Islet of Langerhans (tissue), 1 donor: ENCODE data around the gene SIGLEC9.

Experiments used
- FAIRE-seq: peaks from one replicate; lab custom pipeline; 2011; peaks lifted over from hg19 to GRCh38; lab: Jason Lieb, UNC

The SIGLEC9 gene

DNA sequence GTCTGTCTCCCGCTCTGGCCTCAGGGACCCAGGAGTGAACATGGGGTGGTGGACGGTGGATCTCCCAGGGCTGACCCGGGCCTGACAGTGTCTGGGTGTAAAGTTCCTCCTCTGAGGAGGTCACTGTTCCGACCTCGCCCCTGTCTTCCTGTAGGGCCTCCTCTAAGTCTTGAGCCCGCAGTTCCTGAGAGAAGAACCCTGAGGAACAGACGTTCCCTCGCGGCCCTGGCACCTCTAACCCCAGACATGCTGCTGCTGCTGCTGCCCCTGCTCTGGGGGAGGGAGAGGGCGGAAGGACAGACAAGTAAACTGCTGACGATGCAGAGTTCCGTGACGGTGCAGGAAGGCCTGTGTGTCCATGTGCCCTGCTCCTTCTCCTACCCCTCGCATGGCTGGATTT, at the start of gene SIGLEC9:
Gene SIGLEC9, plus strand, starts transcription at position 178 of the 400 bp plus-strand sequence. Its CDS starts 69 bp downstream, at position 247.
- no peak for FAIRE-seq

DNA sequence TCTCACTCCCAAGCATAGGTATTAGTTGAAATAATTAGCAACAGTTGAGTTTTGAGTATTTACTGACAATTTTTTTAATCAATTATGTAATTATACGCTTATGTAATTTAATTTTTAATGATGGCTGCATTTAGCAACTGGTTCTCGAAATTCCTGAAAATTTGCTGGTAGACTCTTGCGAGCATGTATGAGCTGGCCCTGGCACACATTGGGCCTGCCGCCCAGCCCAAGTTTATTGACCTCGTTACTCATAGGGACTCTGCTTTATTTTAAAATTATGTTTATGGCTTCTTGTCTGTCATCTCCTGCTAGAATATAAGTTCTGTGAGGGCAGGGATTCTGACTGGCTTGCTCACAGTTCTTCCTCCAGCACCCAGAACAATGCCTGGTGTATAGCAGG, 48.7 kb upstream of the SIGLEC9 start:
- FAIRE-seq: no peak

DNA sequence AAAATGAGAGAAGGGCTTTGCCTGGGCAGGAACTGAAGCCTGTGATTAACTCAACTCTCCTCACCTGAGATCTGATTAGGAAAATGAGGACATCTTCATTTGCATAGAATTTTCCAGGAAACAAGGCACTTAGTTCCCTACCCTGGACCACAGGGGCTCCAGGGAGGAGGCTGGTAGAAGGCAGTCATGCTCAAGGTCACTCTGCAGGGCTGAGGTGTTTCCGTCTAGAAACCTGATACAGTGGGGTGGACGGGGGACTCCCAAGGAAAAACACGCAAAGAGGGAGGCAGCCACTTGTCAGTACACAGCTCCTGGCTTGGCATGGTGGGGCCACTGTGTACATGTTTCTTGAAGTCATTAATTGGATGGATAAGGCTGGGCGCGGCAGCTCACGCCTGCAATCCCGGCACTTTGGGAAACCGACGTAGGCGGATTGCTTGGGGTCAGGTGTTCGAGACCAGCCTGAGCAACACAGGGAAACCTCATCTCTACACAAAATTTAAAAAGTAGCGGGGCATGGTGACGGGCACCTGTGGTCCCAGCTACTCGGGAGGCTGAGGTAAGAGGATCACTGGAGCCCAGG, 48.0 kb upstream of the SIGLEC9 start:
- no peak for FAIRE-seq

DNA sequence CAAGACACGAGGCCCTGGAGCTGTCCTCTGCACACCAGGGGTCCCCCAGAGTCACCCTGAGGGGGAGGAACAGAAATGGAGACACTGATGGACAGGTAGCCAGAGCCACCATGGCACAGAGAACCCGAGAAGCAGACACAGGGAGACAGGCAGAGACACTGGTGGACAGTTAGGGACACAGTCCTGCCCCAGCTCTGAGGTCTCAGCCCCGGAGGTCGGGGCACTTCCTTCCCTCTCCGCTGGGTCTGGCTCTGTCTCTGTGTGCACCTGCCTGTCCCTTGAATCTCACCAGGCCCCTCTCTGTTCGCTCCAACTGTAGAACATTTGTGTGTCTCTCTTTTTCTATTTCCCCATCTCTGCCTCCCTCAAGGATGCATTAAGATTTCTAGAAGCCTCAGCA, 46.6 kb upstream of the SIGLEC9 start:
- FAIRE-seq: no peak

DNA sequence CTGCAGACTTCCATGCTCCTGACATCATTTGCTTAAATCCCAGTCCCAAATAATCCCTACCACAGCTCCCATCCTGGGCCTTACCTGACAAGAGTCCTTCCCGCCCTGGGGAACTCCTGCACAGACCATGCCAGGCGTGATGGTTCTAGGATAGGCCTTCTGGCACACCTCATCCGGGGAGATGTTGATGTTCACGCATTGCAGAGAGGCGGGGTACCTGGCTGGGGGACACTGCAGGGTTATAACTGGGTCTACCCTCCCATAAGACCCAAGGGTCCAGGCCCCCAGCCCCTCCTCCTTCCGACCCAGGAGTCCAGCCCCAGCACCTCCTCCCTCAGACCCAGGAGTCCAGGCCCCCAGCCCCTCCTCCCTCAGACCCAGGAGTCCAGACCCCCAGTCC, 46.0 kb upstream of the SIGLEC9 start:
- FAIRE-seq: no peak

DNA sequence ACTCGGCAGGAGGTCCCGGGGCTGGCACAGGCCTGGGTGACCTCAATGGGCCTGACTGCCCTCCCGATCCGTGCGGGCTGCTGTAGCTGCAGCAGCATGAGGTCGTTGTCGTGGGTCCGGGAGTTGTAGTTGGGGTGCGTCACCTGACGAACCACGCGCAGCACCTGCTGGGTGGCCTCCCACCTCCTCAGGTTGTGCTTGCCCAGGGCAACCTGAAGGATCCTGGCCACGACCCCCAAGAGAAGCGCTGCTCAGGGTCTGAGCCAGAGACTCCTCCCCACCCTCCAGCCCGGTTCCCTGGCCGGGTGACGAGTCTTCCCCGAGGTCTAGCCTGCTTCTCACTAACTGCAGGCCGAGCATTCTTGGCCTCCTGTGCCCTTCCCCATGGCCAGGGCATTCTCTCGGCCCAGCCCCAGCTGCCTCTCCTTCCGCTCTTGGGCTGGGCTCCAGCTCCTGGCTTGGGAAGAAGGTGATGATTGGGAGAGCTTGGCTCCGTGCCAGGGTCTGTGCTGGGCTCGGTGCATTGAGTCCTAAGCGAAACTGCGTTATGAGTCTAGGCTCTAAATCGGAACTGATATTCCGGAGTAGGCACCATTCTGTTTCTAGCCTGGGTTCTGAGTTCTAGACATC, 45.1 kb upstream of the SIGLEC9 start:
- FAIRE-seq: no peak

DNA sequence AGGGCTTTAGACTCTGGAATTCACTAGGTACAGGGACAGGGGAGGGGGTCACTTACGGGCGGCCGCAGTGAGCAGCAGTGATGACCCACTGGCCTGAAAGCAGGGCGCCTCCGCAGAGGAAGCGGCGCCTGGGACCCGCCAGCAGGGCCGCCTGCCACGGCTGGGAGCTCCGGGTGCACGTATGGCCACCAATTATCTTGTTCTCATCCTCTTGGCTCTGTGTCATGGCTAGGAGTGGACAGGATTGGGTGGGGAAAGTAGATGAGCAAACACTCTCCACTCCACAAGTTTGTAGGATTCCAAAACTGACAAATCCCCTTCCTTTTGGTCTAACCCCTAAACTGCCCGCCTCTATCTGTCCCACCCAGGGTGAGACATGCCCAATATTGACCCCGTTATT, 43.2 kb upstream of the SIGLEC9 start:
- FAIRE-seq: no peak

DNA sequence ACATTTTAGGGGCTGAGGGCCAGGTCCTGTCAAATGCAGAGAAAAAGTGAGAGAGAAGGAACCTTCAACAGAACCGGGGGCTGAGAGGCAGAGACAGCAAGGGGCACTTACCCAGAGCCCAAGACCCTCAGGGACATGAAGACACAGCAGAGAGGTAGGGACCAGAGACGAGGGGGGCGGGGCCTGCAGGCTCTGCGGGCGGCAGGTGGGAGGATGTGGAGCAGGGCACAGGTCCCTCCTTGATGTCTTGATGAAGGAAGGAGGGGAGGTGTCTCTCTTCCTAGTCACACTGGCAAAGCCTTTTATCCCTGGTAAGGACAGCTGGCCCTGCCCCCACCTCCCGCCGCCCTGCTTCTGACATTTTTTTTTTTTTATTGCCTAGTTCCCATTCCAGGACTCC, 42.1 kb upstream of the SIGLEC9 start, which contains the start of gene KLK14:
Gene KLK14, minus strand, starts transcription at position 277 of the 400 bp plus-strand sequence. Its CDS starts 273 bp downstream, at position 4.
- FAIRE-seq: no peak

DNA sequence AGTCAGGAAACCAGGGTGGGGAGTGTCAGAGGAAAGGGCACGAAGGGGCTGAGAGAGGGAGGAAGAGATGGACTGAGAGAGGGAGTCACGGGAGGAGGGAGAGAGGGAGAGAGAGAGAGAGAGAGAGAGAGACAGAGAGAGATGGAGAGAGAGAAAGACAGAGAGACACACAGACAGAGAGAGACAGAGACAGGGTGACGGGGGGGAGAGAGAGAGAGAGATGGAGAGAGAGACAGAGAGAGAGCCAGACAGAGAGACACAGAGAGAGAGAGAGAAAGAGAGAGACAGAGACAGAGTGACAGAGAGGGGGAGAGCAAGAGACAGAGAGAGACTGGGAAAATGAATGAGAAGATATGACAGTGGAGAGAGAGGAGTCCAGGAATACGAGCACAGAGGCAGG, 41.5 kb upstream of the SIGLEC9 start:
- FAIRE-seq: no peak

DNA sequence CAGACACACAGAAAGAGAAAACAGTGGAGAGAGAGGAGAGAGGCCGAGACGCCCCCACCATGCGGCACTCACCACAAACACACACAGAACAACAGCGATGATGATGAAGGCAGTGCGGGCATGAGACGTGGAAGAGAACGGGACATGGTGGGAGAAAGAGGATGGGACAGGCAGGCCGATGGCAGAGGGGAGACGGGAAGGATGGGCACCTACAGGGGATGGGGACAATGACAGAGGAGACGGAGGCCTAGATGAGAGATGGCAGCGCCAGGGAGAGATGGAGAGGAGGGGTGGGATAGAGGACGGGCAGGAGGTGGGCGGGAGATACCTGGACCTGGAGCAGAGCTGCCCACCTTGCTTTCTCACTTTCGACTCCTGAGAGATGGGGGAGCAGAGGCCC, 40.9 kb upstream of the SIGLEC9 start:
- FAIRE-seq: no peak

DNA sequence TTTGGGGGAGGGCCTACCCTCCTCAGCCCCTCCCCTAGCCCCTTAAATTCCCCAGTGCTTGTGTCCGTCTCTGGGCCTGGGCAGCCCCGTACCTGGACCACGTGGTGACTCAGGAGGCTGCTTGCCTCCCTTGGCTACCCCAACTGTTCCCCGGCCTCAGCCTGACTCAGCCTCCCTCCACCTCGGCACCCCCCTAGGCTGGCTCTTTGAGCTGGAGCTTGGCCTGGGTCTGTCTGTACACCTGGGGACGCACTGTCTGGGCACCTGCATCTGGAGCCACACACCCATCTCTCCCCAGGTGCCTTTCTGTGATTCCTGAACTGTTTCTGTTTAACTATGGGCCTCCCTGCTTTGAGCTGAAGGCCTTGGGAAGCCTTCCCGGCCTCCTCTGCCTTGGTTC, 40.2 kb upstream of the SIGLEC9 start:
- FAIRE-seq: no peak

DNA sequence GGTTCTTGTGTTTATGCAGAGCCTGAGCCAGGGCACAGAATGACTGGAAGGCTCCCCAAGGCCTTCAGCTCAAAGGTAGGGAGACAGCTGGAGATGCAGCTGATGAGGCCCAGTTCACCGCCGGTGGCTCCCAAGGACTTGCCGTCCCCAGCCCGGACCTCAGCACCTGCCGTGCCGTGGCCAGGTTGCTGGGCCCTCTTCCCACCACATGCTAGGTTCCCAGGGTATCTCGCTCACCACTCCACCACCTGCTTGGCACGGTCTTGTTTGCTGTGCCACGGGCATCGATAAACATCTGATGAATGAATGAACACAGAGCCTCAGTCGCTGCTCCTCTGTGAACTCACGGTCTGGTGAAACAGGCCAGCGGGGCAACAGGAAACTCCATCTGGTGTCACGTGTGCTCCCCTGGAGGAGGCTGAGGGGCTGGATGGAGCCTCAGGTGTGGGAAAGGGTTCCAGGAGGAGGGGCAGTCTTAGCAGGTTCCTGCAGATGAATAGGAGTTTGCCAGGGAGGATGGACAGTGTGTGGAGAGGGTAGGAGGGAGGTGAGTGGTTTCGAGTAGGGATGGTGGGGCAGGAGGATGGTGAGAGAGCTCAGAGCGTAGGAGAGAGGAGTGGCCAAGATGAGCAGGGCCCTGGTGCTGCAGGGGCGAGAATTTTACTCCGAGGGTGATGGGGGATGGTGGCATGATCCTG, 38.4 kb upstream of the SIGLEC9 start:
- FAIRE-seq: no peak

DNA sequence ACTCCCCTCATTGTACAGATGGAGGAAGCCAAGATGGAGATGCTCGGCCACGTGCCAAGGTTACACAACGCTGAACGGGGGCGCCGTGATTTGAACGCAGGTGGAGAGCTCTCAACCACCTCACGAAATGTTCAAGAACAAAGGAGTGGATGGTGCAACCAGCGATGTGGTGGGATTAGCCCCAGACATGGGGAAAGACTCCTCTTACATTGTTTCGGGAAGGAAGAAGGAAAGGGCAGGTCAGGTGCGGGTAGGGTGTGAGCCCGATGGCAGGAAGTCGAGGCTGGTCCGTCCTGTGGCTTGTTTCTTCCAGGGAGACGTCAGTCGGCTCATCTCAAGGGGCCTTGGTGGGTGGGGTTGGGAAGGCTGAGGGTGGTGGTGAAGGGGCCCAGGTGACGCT, 34.9 kb upstream of the SIGLEC9 start:
- FAIRE-seq: no peak

DNA sequence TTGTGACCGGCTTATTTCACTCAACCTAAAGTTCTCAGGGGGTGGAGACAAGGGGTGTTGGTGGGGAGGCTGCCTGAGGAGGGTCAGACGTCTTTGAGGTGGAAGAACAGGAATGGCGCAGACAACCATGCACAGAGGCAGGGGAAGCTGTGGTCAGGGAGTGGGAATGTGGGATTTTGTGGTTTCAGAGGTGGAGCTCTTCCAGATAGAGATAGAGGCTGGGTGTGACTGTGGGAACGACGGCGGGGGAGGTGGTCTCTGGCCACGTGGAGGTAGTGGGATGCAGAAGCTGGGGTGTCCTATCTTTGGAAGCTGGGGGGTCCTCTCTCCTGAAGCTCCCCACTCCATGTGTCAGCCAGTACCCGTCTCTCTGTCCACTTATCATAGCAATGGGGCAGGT, 34.2 kb upstream of the SIGLEC9 start:
- FAIRE-seq: no peak

DNA sequence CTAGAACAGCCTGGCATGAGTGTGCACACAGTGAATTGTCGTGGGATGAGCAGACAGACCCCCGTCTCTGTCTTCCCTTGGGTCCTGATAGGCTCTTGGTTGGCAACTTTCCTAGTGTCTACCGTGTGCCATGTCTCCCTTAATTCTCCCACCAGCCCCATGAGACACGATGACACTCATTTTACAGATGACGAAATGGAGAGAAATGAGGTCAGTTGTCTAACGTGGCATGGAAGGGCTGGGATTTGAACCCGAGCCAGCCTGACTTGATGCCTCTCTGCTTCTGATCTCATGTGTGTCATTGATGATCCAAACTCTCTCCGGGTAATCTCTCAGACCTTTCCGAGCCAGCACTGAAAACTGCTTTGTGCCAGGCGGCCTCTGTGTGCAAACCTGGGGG, 33.6 kb upstream of the SIGLEC9 start:
- no peak for FAIRE-seq

DNA sequence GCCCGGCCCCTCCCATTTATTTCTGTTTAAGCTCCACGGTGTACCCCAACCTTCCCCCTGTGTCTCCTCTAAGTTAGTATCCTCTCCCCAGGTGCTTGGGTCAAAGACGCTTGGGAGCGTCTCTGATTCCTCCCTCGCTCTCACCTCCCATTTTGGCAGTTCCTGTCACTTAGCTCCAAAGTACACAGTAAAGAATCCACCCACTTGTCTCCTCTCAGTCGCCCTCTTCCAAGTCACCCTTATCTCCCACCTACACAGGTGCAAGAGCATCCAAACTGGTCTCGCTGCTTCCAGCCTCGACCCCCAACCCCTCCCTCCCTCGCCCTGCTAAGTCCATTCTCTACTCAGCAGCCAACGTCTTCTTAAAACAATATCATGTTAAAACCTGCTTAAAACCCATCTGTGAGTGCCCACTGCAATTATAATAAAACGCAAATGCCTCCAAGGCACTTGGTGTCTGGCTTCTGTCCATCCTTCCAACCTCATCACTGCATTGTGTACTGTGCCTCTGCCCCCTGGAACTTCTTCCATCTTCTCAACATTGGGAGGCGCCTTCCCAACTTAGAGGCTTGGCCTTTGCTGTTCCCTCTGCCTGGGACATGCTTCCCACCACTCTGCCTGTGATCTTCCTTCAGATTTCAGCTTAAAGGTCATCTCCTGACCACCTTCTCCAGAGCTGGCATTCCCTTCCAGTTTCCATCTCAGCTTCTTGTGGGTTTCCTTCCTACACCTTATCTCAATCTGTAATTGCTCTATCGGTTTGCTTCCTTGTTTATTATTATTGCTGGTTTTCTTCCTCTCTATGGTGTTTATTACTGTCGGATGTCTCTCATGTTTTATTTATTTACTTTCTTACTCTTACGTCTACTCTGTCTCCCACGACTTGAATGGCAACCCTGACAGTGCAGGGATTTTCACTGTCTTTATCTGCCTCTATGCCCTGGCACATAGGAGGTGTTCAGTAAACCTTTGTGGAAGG, 32.5 kb upstream of the SIGLEC9 start:
- no peak for FAIRE-seq

DNA sequence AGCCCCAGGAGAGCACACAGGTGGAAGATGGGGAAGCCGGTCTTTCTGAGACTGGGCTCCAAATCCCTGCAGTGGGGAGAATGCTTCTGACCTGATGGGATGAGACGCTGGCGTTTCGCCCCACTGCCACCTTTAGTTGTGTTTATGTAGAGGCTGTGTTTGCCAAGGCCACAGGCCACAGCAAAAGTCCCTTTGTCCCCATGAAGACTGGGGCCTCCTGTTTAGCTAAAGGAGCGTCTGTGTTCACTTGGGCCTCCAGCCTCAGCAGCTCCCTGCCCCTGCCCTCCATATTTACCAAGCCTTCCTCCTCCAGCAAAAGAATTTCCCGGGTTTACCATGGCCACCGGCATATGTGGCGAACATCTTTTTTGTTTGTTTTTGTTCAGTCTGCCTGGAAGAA, 31.6 kb upstream of the SIGLEC9 start:
- FAIRE-seq: no peak

DNA sequence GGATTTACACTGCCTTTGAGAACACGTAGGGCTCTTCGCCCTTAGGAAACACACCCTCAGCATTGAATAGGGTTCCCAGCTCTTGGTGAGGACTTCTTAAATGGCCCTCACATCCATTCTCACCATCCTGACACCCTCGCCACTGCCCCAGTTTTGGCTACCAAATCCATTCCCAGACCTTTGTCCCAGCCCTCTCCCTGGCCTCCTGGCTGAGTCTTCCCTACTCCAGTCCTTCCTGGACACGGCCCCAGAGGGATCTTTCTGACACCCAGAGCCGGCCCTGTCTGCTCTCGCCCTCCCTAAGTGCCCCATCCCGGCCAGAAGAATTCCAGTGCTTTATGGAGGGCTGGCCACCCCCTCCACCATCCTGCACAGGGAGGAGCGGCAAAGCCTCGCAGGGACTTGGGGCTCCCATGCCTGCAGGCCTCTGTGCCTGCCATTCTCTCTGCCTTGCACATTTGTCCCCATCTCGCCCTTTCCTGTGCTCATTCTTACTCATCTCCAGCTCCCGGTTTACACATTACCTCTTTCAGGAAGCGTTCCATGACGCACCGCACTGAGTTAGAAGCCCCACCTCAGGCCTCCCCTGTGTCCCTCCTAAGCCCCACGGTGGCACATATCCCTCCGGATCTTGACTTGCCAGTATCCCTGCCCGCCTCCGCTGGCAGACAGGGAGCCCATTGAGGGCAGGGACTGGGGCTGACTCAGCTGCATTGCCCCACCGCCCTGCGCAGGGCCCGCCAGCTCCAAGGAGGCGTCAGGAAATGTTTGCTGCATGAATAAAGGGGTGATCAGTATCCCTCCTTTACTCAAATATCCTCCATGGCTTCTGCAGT, 31.0 kb upstream of the SIGLEC9 start:
- no peak for FAIRE-seq

DNA sequence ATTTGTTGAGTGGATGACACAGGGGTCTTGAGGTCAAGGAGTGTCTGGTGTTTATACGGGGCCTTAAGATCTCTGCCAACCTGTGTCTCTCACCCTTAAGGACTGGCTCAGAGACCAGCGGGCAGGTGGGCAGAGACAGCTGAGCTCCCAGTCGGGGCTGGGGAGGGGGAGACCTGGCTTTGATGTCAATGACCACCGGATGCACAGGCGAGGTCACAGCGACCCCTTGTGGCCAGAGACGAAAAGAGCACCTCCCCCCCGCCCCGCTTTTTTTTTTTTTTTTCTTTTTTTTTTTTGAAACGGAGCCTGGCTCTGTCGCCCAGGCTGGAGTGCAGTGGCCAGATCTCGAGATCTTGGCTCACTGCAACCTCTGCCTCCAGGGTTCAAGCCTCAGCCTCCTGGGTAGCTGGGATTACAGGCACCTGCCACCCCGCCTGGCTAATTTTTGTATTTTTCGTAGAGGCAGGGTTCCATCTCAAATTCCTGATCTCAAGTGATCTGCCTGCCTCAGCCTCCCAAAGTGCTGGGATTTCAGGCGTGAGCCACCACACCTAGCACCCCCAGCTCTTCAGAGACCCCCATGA, 29.9 kb upstream of the SIGLEC9 start:
- FAIRE-seq: no peak

DNA sequence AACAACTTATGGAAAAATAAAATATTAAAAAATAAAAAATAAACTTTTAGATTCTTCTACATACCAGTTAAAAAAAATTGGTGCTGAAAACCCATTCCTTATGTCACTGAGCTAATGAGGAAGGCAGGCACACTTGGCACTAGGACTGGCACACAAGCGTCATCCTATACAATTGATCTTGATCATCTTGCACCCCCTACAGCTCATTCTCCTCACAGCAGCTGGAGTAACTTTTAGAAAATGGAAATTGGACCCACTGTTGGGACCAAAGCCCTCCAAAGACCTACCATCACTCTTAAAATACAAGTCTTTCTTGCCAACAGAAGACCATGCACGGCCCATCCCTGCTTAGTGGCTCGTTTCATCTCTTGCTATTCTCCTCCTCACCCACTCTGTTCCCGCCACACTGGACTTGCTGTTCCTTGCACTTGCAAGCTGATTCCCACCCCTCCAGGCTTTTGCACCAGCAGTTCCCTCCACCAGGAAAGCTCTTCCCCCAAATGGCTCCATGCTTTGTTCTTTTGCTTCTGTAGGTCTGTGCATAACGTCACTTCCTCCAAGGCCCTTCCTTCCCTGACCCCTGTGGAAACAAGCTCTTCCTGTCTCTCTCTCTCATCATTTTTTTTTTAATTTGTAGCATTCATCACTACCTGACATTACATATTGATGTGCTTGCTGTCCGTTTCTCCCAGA, 28.1 kb upstream of the SIGLEC9 start:
- FAIRE-seq: no peak
